Endodermal cell (in vitro differentiated cells): ENCODE measurements around the gene UBE2Q2. TPM values are rescaled to one million over a fixed set of nuclear protein-coding genes. Genes with fewer than 3 reads are reported as not detected.
A peak's percentile ranks its signal among the peaks of the same experiment; 100 is the strongest.
"Not testable (repeated sequence)": the region's sequence is repeated elsewhere in the genome, so short reads cannot be mapped to it uniquely, and the experiment has no call there.

ENCODE experiments used
- DNase-seq: peaks from one replicate; pipeline ENCODE4 v3.0.0-alpha.2; 2017
- H3K27ac ChIP-seq: 2 replicates; pipeline ENCODE4 v1.5.1; 2013; ENCODE audit warnings: mild to moderate bottlenecking, low read depth, low read length, moderate library complexity
- H3K27me3 ChIP-seq: 2 replicates; pipeline ENCODE4 v1.6.1; 2013; ENCODE audit warnings: mild to moderate bottlenecking, low read length, moderate library complexity; ENCODE audit not compliant: insufficient read depth, control insufficient read depth, poor library complexity, severe bottlenecking
- H3K36me3 ChIP-seq: 2 replicates; pipeline ENCODE4 v1.7.0; 2013; ENCODE audit warnings: mild to moderate bottlenecking, low read length, moderate library complexity; ENCODE audit not compliant: control insufficient read depth, insufficient read depth
- H3K4me1 ChIP-seq: one replicate; pipeline ENCODE4 v1.7.0; 2013; ENCODE audit warnings: low read length; ENCODE audit not compliant: control insufficient read depth, insufficient read depth
- H3K4me3 ChIP-seq: 2 replicates; pipeline ENCODE4 v1.5.1; 2013; ENCODE audit warnings: mild to moderate bottlenecking, low read length, moderate library complexity
- H3K9ac ChIP-seq: 2 replicates; pipeline ENCODE4 v1.6.1; 2013; ENCODE audit warnings: mild to moderate bottlenecking, low read length, moderate library complexity; ENCODE audit not compliant: poor library complexity, severe bottlenecking; ENCODE audit errors: extremely low read depth
- H3K9me3 ChIP-seq: 2 replicates; pipeline ENCODE4 v1.6.1; 2013; ENCODE audit warnings: mild to moderate bottlenecking, low read length, moderate library complexity; ENCODE audit not compliant: control insufficient read depth
- H3K27ac Mint-ChIP-seq: 2 replicates; pipeline ENCODE4 v1.8.0; 2020; ENCODE audit warnings: mixed read lengths
- H3K27me3 Mint-ChIP-seq: 2 replicates; pipeline ENCODE4 v1.8.0; 2021; ENCODE audit warnings: mild to moderate bottlenecking, mixed read lengths; ENCODE audit not compliant: insufficient read depth
- H3K36me3 Mint-ChIP-seq: 2 replicates; pipeline ENCODE4 v1.8.0; 2020; ENCODE audit warnings: low read depth, mixed read lengths
- H3K4me1 Mint-ChIP-seq: 2 replicates; pipeline ENCODE4 v1.8.0; 2020; ENCODE audit warnings: mixed read lengths
- H3K4me3 Mint-ChIP-seq: 2 replicates; pipeline ENCODE4 v1.8.0; 2020; ENCODE audit warnings: mild to moderate bottlenecking, moderate library complexity, mixed read lengths
- H3K9me3 Mint-ChIP-seq: 2 replicates; pipeline ENCODE4 v1.8.0; 2020; ENCODE audit warnings: mild to moderate bottlenecking, mixed read lengths
- WGBS, 2 experiments: methylation state at CpG; one replicate each; pipeline versions ENCODE4 v1.1.5 to v1.1.7; 2013; ENCODE audit warnings: missing lambda C conversion rate in 2 of 2, mixed read lengths in 1 of 2; ENCODE audit not compliant: insufficient coverage in 1 of 2, insufficient read length in 1 of 2; 5-methylcytosine and 5-hydroxymethylcytosine counted together
- total RNA-seq, 2 donors: library from RNA; stranded (reverse); fragmentation: NEBNext Ultra II Directional in 1 of 2; extraction: Animal tissue kit (Norgen Biotek cat#: 25700) in 1 of 2; gene quantifications; 2 replicates in 1 of 2; 3 replicates in 1 of 2; pipeline ENCODE4 v1.2.1, GENCODE V29; 2021
- TF ChIP-seq, protein P1 (sequence below): fragments of 200-600 bp; sonication (generic); conservative IDR thresholded peaks from 2 replicates; pipeline ENCODE4 v1.5.0; 2021; ENCODE audit warnings: antibody characterized with exemption, mild to moderate bottlenecking

Gene UBE2Q2
- total RNA-seq, 2 donors from 2014 or later = 29.5 to 37.1 TPM

DNA sequence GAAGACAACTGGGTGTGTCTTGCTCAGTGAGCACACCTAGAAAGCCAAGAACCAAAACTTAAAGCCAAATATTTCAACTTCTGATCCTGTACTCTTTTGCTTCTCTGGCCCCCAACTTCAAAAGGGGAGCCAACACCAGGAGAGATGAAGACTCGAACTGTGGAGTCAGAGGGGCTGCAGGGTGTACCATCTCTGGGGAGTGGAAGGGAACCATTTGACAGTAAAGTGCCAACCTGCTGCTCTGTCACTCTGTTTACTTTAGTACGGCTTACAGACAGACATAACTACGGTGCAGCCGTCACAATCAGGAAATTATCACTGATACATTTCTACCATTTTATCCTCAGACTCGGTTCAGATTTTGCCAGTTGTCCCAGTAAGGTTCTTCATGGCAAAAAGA, 62.0 kb downstream of the UBE2Q2 start:
- no peak overlapping the region for H3K27ac ChIP-seq

GRCh38 chr15:75910355-75910754, 67.1 kb downstream of the UBE2Q2 start:
- peaks cover 69% of the 10 kb centered on the region for H3K36me3 Mint-ChIP-seq
- not testable (repeated sequence) for H3K4me3 Mint-ChIP-seq, H3K4me3 ChIP-seq, H3K27ac ChIP-seq, H3K9ac ChIP-seq, H3K4me1 ChIP-seq, H3K27me3 ChIP-seq, H3K4me1 Mint-ChIP-seq, H3K27me3 Mint-ChIP-seq, H3K27ac Mint-ChIP-seq, DNase-seq
- H3K9me3 ChIP-seq = peaks cover 20% of the 10 kb centered on the region
- peaks cover 14% of the 10 kb centered on the region for H3K9me3 Mint-ChIP-seq
- WGBS, 2 experiments = 95 to 100% methylated on average over 1 to 3 of the region's 3 CpGs
- peaks cover 78% of the 10 kb centered on the region for H3K36me3 ChIP-seq

More for the DNA sequence above, 62.0 kb downstream of the UBE2Q2 start:
- peaks cover 9% of the 10 kb centered on the region for H3K9me3 ChIP-seq
- no peak overlapping the region for H3K9ac ChIP-seq
- Mint-ChIP-seq H3K27ac (no peak overlapping the region), H3K36me3 (peaks cover 33% of the 10 kb centered on the region), H3K9me3 (peaks cover 3% of the 10 kb centered on the region), H3K27me3 (no peaks in the 10 kb centered on the region), H3K4me3 (peak overlapping the region; percentile 88), H3K4me1 (peaks cover 16% of the 10 kb centered on the region)
- TF ChIP-seq, protein P1, sequence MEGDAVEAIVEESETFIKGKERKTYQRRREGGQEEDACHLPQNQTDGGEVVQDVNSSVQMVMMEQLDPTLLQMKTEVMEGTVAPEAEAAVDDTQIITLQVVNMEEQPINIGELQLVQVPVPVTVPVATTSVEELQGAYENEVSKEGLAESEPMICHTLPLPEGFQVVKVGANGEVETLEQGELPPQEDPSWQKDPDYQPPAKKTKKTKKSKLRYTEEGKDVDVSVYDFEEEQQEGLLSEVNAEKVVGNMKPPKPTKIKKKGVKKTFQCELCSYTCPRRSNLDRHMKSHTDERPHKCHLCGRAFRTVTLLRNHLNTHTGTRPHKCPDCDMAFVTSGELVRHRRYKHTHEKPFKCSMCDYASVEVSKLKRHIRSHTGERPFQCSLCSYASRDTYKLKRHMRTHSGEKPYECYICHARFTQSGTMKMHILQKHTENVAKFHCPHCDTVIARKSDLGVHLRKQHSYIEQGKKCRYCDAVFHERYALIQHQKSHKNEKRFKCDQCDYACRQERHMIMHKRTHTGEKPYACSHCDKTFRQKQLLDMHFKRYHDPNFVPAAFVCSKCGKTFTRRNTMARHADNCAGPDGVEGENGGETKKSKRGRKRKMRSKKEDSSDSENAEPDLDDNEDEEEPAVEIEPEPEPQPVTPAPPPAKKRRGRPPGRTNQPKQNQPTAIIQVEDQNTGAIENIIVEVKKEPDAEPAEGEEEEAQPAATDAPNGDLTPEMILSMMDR = no peak
- H3K4me3 ChIP-seq = peak overlapping the region; percentile 95
- WGBS, 2 experiments = 91 to 95% methylated on average over 4 to 5 of the region's 5 CpGs
- H3K4me1 ChIP-seq = peaks cover 7% of the 10 kb centered on the region
- H3K27me3 ChIP-seq = no peaks in the 10 kb centered on the region
- peaks cover 65% of the 10 kb centered on the region for H3K36me3 ChIP-seq
- DNase-seq = no peak

DNA sequence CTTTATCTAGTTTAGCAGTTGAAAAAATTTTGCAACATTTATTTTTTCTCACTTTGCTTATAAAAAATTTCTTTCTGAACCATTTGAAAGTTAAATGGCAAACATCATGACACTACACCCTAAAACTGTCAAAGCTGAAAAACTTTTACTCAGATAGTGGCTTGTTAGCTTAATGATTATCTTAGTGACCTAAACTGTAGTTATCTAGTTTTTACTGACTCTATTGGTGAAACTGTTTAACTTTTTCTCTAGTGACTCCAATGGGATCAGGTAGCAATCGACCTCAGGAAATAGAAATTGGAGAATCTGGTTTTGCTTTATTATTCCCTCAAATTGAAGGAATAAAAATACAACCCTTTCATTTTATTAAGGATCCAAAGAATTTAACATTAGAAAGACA, 73.7 kb downstream of the UBE2Q2 start:
- Histone ChIP-seq H3K9ac (no peak overlapping the region), H3K9me3 (no peaks in the 10 kb centered on the region), H3K4me1 (no peaks in the 10 kb centered on the region), H3K36me3 (peaks cover 69% of the 10 kb centered on the region), H3K4me3 (no peak overlapping the region), H3K27me3 (no peaks in the 10 kb centered on the region), H3K27ac (no peak overlapping the region)
- DNase-seq = no peak
- TF ChIP-seq, protein P1 = no peak
- H3K27me3 Mint-ChIP-seq = no peaks in the 10 kb centered on the region
- 73 to 100% methylated on average over 1 of the region's 1 CpG for WGBS, 2 experiments
- H3K4me1 Mint-ChIP-seq = peaks cover 5% of the 10 kb centered on the region
- H3K27ac Mint-ChIP-seq = no peak overlapping the region
- peaks cover 50% of the 10 kb centered on the region for H3K36me3 Mint-ChIP-seq
- H3K4me3 Mint-ChIP-seq = no peak overlapping the region
- no peaks in the 10 kb centered on the region for H3K9me3 Mint-ChIP-seq

- DNase-seq = no peak
- Mint-ChIP-seq H3K27me3 (no peaks in the 10 kb centered on the region), H3K4me1 (peaks cover 5% of the 10 kb centered on the region), H3K36me3 (peaks cover 50% of the 10 kb centered on the region), H3K27ac (no peak overlapping the region), H3K4me3 (no peak overlapping the region), H3K9me3 (no peaks in the 10 kb centered on the region)
- WGBS, 2 experiments = 85 to 95% methylated on average over 1 of the region's 1 CpG
- H3K9ac ChIP-seq = no peak overlapping the region
- H3K4me3 ChIP-seq = no peak overlapping the region
- H3K27ac ChIP-seq = no peak overlapping the region
- TF ChIP-seq, protein P1 = no peak
- H3K27me3 ChIP-seq = no peaks in the 10 kb centered on the region
- no peaks in the 10 kb centered on the region for H3K4me1 ChIP-seq
- H3K9me3 ChIP-seq = no peaks in the 10 kb centered on the region
- peaks cover 77% of the 10 kb centered on the region for H3K36me3 ChIP-seq
Observed at GRCh38 chr15:75918135-75918534, 74.9 kb downstream of the UBE2Q2 start.
